H9 (cell line): ENCODE results near the gene RGS3. TPM values are rescaled to one million over a fixed set of nuclear protein-coding genes. Genes with fewer than 3 reads are reported as not detected.

Experiments
- DNase-seq: peaks from one replicate; pipeline ENCODE4 v3.0.0-alpha.2; 2017
- H2AFZ ChIP-seq: one replicate; pipeline ENCODE4 v1.6.1; 2013; ENCODE audit warnings: mild to moderate bottlenecking, low read length, control low read depth, moderate library complexity
- H2AK5ac ChIP-seq: 2 replicates; pipeline ENCODE4 v1.6.1; 2013; ENCODE audit warnings: low read length, control low read depth, mixed read lengths; ENCODE audit not compliant: insufficient read length
- H2BK120ac ChIP-seq: one replicate; pipeline ENCODE4 v1.6.1; 2013; ENCODE audit warnings: low read depth, mild to moderate bottlenecking, low read length, control low read depth, inconsistent platforms; ENCODE audit not compliant: poor library complexity, severe bottlenecking
- H2BK12ac ChIP-seq: 2 replicates; pipeline ENCODE4 v1.6.1; 2013; ENCODE audit warnings: low read length, control low read depth, mixed read lengths, low read depth; ENCODE audit not compliant: insufficient read length
- H2BK15ac ChIP-seq: 2 replicates; pipeline ENCODE4 v1.6.1; 2013; ENCODE audit warnings: low read depth, low read length, control low read depth
- H2BK20ac ChIP-seq: one replicate; pipeline ENCODE4 v1.6.1; 2013; ENCODE audit warnings: low read depth, mild to moderate bottlenecking, low read length, control low read depth, inconsistent platforms; ENCODE audit not compliant: poor library complexity, severe bottlenecking
- H2BK5ac ChIP-seq: 2 replicates; pipeline ENCODE4 v1.6.1; 2013; ENCODE audit warnings: low read length, control low read depth, mixed read lengths; ENCODE audit not compliant: insufficient read length
- H3K14ac ChIP-seq: 2 replicates; pipeline ENCODE4 v1.6.1; 2013; ENCODE audit warnings: low read length, control low read depth; ENCODE audit not compliant: insufficient read depth
- H3K18ac ChIP-seq: 2 replicates; pipeline ENCODE4 v1.6.1; 2013; ENCODE audit warnings: low read depth, mild to moderate bottlenecking, mixed read lengths, low read length, control low read depth; ENCODE audit not compliant: insufficient read length
- H3K23ac ChIP-seq: 2 replicates; pipeline ENCODE4 v1.6.1; 2013; ENCODE audit warnings: low read length, control low read depth, mixed read lengths, low read depth; ENCODE audit not compliant: insufficient read length
- H3K23me2 ChIP-seq: 2 replicates; pipeline ENCODE4 v1.6.1; 2013; ENCODE audit warnings: low read depth, mild to moderate bottlenecking, mixed read lengths, low read length, control low read depth; ENCODE audit not compliant: insufficient read length, poor library complexity, severe bottlenecking
- H3K27ac ChIP-seq: 2 replicates; pipeline ENCODE4 v1.5.1; 2013; ENCODE audit warnings: low read length, control low read depth, mixed read lengths, low read depth; ENCODE audit not compliant: insufficient read length
- H3K27me3 ChIP-seq: 2 replicates; pipeline ENCODE4 v1.6.1; 2013; ENCODE audit warnings: low read length, control low read depth, inconsistent platforms; ENCODE audit not compliant: insufficient read depth
- H3K4ac ChIP-seq: 2 replicates; pipeline ENCODE4 v1.6.1; 2013; ENCODE audit warnings: low read depth, mild to moderate bottlenecking, control low read depth, inconsistent platforms, low read length, moderate library complexity
- H3K4me1 ChIP-seq: 2 replicates; pipeline ENCODE4 v1.6.1; 2013; ENCODE audit warnings: low read length, control low read depth, inconsistent platforms; ENCODE audit not compliant: insufficient read depth
- H3K4me2 ChIP-seq: 2 replicates; pipeline ENCODE4 v1.6.1; 2013; ENCODE audit warnings: low read length, control low read depth, mixed read lengths; ENCODE audit not compliant: insufficient read length, insufficient read depth
- H3K56ac ChIP-seq: 2 replicates; pipeline ENCODE4 v1.6.1; 2013; ENCODE audit warnings: low read depth, mild to moderate bottlenecking, mixed read lengths, low read length, control low read depth; ENCODE audit not compliant: insufficient read length
- H3K79me1 ChIP-seq: 2 replicates; pipeline ENCODE4 v1.6.1; 2013; ENCODE audit warnings: low read depth, mild to moderate bottlenecking, moderate library complexity, low read length, control low read depth, inconsistent platforms; ENCODE audit not compliant: insufficient read depth, poor library complexity, severe bottlenecking
- H3K79me2 ChIP-seq: 2 replicates; pipeline ENCODE4 v1.6.1; 2013; ENCODE audit warnings: low read length, control low read depth, inconsistent platforms; ENCODE audit not compliant: insufficient read depth
- H3K9ac ChIP-seq: 2 replicates; pipeline ENCODE4 v1.6.1; 2013; ENCODE audit warnings: low read length, control low read depth, mixed read lengths; ENCODE audit not compliant: insufficient read length; ENCODE audit errors: extremely low read depth
- H3K9me3 ChIP-seq: one replicate; pipeline ENCODE4 v1.6.1; 2013; ENCODE audit warnings: low read depth, low read length, inconsistent platforms; ENCODE audit not compliant: control insufficient read depth
- H3T11ph ChIP-seq: one replicate; pipeline ENCODE4 v1.6.1; 2013; ENCODE audit warnings: mild to moderate bottlenecking, low read length, control low read depth, inconsistent platforms
- H4K20me1 ChIP-seq: one replicate; pipeline ENCODE4 v1.6.1; 2013; ENCODE audit not compliant: control insufficient read depth, insufficient read length, insufficient read depth
- H4K5ac ChIP-seq: 2 replicates; pipeline ENCODE4 v1.6.1; 2013; ENCODE audit warnings: low read depth, mild to moderate bottlenecking, mixed read lengths, low read length, control low read depth; ENCODE audit not compliant: insufficient read length
- H4K8ac ChIP-seq: replicated peaks from 2 replicates; pipeline ENCODE4 v1.6.1; 2013; ENCODE audit warnings: low read length, control low read depth, mixed read lengths, low read depth; ENCODE audit not compliant: insufficient read length
- H4K91ac ChIP-seq: 2 replicates; pipeline ENCODE4 v1.6.1; 2013; ENCODE audit warnings: low read depth, mild to moderate bottlenecking, moderate library complexity, mixed read lengths, low read length, control low read depth; ENCODE audit not compliant: insufficient read length
- H3K27ac Mint-ChIP-seq, 3 experiments: 2 replicates in 2 of 3; 3 replicates in 1 of 3; pipeline ENCODE4 v1.8.0; 2020 to 2021; ENCODE audit warnings: mixed read lengths in 3 of 3, mild to moderate bottlenecking in 1 of 3, moderate library complexity in 1 of 3
- H3K27me3 Mint-ChIP-seq: 2 replicates; pipeline ENCODE4 v1.8.0; 2021; ENCODE audit warnings: low read depth, mild to moderate bottlenecking, moderate library complexity, mixed read lengths
- H3K36me3 Mint-ChIP-seq, 3 experiments: 2 replicates in 2 of 3; 3 replicates in 1 of 3; pipeline ENCODE4 v1.8.0; 2020 to 2021; ENCODE audit warnings: low read depth in 3 of 3, mixed read lengths in 3 of 3; ENCODE audit not compliant: insufficient read depth in 1 of 3
- H3K4me1 Mint-ChIP-seq, 2 experiments: 2 replicates each; pipeline ENCODE4 v1.8.0; 2020; ENCODE audit warnings: mixed read lengths in 2 of 2
- H3K4me3 Mint-ChIP-seq, 2 experiments: 2 replicates in 1 of 2; 3 replicates in 1 of 2; pipeline ENCODE4 v1.8.0; 2020 to 2021; ENCODE audit warnings: mild to moderate bottlenecking in 2 of 2, mixed read lengths in 2 of 2, moderate library complexity in 1 of 2
- H3K9me3 Mint-ChIP-seq, 2 experiments: 2 replicates in 1 of 2; 3 replicates in 1 of 2; pipeline ENCODE4 v1.8.0; 2020; ENCODE audit warnings: mild to moderate bottlenecking in 2 of 2, mixed read lengths in 2 of 2, moderate library complexity in 1 of 2
- WGBS: extraction: QIAGEN DNeasy Blood & Tissue Kit; methylation state at CpG from one replicate; pipeline ENCODE4 v1.1.7; 2013; ENCODE audit warnings: missing lambda C conversion rate, low lambda C conversion rate, mixed read lengths; ENCODE audit not compliant: insufficient read length; ENCODE audit errors: extremely low coverage; 5-methylcytosine and 5-hydroxymethylcytosine counted together
- total RNA-seq: library from RNA; stranded (reverse); gene quantifications from 2 replicates; pipeline ENCODE4 v1.2.1, GENCODE V29; 2021
- TF ChIP-seq, protein P1 (sequence below): fragments of 200-600 bp; sonication (generic); conservative IDR thresholded peaks from 3 replicates; pipeline ENCODE4 v1.8.0; 2021; ENCODE audit warnings: antibody characterized with exemption, mild to moderate bottlenecking

Gene RGS3
- total RNA-seq, 1 experiment from 2014 or later, result 13.9 TPM

GRCh38 chr9:113501129-113501686 is 37.7 kb downstream of the RGS3 start:
- Histone ChIP-seq H3T11ph (no peak overlapping the region), H3K4me1 (no peaks in the 10 kb centered on the region; the same call in 1 of the 2 replicates), H2BK120ac (peak overlapping the region; percentile 25), H3K9ac (no peak overlapping the region), H3K56ac (no peak overlapping the region), H2BK5ac (no peak overlapping the region), H4K20me1 (no peaks in the 10 kb centered on the region), H3K27ac (no peak overlapping the region), H3K27me3 (no peaks in the 10 kb centered on the region), H2AFZ (no peak overlapping the region), H3K79me2 (no peaks in the 10 kb centered on the region), H3K23ac (no peak overlapping the region), H3K4me2 (peak overlapping the region; percentile 19), H3K79me1 (no peaks in the 10 kb centered on the region), H2BK20ac (no peak overlapping the region), H2BK15ac (no peak overlapping the region), H3K18ac (peak overlapping the region; percentile 82), H3K14ac (peak overlapping the region; percentile 67), H4K8ac (no peak overlapping the region), H2AK5ac (no peak overlapping the region), H4K5ac (no peak overlapping the region), H3K9me3 (no peaks in the 10 kb centered on the region), H3K4ac (no peak overlapping the region), H2BK12ac (no peak overlapping the region), H4K91ac (no peak overlapping the region), H3K23me2 (no peaks in the 10 kb centered on the region)
- Mint-ChIP-seq H3K36me3 (no peaks in the 10 kb centered on the region), H3K4me1 (peaks cover 43 to 50% of the 10 kb centered on the region in 2 experiments), H3K9me3 (no peaks in the 10 kb centered on the region; a peak in 1 of 5 replicates), H3K27me3 (no peaks in the 10 kb centered on the region), H3K27ac (peak overlapping the region; percentile 92 to 98 (median 97)), H3K4me3 (peak overlapping the region; percentile 40 to 77)
- peak; percentile 81 for DNase-seq
- WGBS, result no CpG with 5 or more reads among the region's 20 CpGs
- TF ChIP-seq, protein P1, sequence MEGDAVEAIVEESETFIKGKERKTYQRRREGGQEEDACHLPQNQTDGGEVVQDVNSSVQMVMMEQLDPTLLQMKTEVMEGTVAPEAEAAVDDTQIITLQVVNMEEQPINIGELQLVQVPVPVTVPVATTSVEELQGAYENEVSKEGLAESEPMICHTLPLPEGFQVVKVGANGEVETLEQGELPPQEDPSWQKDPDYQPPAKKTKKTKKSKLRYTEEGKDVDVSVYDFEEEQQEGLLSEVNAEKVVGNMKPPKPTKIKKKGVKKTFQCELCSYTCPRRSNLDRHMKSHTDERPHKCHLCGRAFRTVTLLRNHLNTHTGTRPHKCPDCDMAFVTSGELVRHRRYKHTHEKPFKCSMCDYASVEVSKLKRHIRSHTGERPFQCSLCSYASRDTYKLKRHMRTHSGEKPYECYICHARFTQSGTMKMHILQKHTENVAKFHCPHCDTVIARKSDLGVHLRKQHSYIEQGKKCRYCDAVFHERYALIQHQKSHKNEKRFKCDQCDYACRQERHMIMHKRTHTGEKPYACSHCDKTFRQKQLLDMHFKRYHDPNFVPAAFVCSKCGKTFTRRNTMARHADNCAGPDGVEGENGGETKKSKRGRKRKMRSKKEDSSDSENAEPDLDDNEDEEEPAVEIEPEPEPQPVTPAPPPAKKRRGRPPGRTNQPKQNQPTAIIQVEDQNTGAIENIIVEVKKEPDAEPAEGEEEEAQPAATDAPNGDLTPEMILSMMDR, result no peak; the same call in 2 of the 3 replicates
